Measurements from ENCODE around the gene EID3. TPM values are rescaled to one million over a fixed set of nuclear protein-coding genes. Genes with fewer than 3 reads are reported as not detected.

The EID3 gene
- total RNA-seq, 1 donor, result 19.2 TPM

DNA sequence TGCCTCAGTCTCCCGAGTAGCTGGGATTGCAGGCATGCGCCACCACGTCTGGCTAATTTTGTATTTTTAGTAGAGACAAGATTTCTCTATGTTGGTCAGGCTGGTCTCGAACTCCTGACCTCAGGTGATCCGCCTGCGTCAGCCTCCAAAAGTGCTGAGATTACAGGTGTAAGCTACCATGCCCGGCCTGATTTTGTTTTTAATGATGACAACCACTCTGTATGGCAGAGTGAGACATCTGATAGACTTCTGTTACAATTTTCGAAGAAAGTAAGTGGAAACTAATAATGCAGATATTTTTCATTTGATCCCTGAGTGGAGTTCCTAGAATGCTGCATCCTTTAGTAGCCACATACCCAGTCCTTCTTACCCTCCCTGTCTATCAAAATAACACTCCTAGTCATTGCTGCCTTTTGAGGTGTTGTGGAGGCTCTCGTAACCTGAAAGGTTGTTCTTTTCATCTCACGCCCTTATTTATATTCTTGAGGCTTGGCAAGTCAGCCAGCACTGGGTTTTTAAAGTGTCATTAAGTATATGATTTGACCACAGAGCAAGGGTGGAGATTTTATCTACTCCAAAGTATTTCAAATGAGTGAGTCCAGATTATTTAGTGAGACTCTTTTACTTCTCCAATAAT lies 5.9 kb upstream of the EID3 start:
- Histone ChIP-seq H3K36me3 (ENCODE audit: insufficient read depth, low read length) (peaks cover 85% of the 10 kb centered on the region), H3K27ac (ENCODE audit: low read depth, low read length) (no peak overlapping the region), H3K4me3 (ENCODE audit: insufficient read depth, low read length) (no peak overlapping the region), H3K4me2 (ENCODE audit: insufficient read depth, low read length) (no peak overlapping the region), H3K4me1 (ENCODE audit: insufficient read depth, low read length) (peaks cover 48% of the 10 kb centered on the region), H3K9me3 (ENCODE audit: low read depth, low read length) (no peaks in the 10 kb centered on the region), H3K79me2 (ENCODE audit: insufficient read depth, low read length) (peaks cover 93% of the 10 kb centered on the region), H2AFZ (ENCODE audit: low read length) (no peak overlapping the region), H4K20me1 (ENCODE audit: insufficient read depth, low read length) (peaks cover 75% of the 10 kb centered on the region), H3K27me3 (ENCODE audit: insufficient read depth, low read length) (no peaks in the 10 kb centered on the region)
- TF ChIP-seq, protein P1, sequence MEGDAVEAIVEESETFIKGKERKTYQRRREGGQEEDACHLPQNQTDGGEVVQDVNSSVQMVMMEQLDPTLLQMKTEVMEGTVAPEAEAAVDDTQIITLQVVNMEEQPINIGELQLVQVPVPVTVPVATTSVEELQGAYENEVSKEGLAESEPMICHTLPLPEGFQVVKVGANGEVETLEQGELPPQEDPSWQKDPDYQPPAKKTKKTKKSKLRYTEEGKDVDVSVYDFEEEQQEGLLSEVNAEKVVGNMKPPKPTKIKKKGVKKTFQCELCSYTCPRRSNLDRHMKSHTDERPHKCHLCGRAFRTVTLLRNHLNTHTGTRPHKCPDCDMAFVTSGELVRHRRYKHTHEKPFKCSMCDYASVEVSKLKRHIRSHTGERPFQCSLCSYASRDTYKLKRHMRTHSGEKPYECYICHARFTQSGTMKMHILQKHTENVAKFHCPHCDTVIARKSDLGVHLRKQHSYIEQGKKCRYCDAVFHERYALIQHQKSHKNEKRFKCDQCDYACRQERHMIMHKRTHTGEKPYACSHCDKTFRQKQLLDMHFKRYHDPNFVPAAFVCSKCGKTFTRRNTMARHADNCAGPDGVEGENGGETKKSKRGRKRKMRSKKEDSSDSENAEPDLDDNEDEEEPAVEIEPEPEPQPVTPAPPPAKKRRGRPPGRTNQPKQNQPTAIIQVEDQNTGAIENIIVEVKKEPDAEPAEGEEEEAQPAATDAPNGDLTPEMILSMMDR (IDR thresholded peaks at IDR 0.05; ENCODE audit: extremely low read depth, low read depth, low read length), result no peak
- DNase-seq (ENCODE audit: insufficient read length, low spot score, missing footprints), result no peak

DNA sequence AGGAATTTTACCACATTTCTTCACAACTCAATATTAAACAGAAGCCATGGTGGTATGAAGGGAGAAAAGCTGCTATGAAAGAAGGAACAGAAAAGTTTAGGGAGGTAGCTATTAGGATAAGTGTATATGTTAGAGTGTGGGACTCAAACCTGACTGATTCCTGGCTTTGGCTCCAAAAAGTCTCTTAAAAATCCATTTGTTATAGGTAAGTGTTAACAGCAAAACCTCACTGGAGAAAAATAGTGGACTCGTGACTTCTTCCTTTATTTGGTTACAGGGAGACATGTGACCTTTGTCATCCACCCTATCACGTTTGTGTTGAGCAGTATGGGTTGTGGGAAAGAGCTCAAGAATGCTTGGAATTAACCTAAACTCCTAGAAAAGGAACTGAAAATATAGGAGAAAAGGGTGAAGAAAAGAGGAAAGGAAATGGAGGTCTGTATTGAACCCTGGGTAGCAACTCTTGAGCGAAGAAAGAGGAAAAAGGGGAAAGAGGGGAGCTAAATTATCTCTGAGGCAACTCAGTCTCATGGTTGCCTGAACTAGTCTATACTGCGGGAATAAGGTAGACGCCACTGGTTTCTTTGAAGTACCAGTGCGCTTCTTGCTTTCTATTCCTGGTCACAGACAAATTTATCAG lies 3.6 kb upstream of the EID3 start:
- H3K4me2 ChIP-seq (ENCODE audit: insufficient read depth, low read length), result peak overlapping the region; percentile 25
- peaks cover 62% of the 10 kb centered on the region for H3K4me1 ChIP-seq (ENCODE audit: insufficient read depth, low read length)
- no peaks in the 10 kb centered on the region for H3K27me3 ChIP-seq (ENCODE audit: insufficient read depth, low read length)
- H3K36me3 ChIP-seq (ENCODE audit: insufficient read depth, low read length), result peaks cover 81% of the 10 kb centered on the region
- peak overlapping the region; percentile 48 for H3K27ac ChIP-seq (ENCODE audit: low read depth, low read length)
- H3K79me2 ChIP-seq (ENCODE audit: insufficient read depth, low read length), result peaks cover 94% of the 10 kb centered on the region
- peaks cover 84% of the 10 kb centered on the region for H4K20me1 ChIP-seq (ENCODE audit: insufficient read depth, low read length)
- DNase-seq (ENCODE audit: insufficient read length, low spot score, missing footprints), result no peak
- H2AFZ ChIP-seq (ENCODE audit: low read length), result no peak overlapping the region
- H3K9me3 ChIP-seq (ENCODE audit: low read depth, low read length), result no peaks in the 10 kb centered on the region
- H3K4me3 ChIP-seq (ENCODE audit: insufficient read depth, low read length), result no peak overlapping the region
- TF ChIP-seq, protein P1 (IDR thresholded peaks at IDR 0.05; ENCODE audit: extremely low read depth, low read depth, low read length), result no peak

DNA sequence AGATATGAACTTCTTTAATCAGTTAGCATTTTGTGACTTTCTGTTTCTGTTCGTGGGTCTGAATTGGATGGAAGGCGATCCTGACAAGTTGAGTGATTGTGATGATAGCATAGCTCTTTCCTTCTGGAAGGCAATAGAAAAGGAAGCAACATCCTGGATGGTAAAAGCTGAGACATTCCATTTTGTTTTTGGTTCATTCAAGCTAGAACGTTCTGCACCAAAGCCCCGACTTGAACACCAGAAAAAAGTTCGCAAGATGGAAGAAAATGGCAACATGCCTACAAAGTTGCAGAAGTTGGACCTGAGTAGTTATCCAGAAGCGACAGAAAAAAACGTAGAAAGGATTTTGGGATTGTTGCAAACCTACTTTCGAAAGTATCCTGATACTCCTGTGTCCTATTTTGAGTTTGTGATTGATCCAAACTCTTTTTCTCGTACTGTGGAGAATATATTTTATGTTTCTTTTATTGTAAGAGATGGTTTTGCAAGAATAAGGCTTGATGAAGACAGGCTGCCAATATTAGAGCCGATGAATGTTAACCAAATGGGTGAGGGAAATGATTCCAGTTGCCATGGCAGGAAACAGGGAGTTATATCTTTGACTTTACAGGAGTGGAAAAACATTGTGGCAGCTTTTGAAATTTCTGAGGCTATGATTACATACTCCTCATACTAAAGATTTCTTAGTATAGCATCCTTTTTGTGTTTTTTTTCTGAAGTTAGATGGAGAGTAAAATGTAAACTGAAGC lies 896 bp downstream of the EID3 start:
- H3K36me3 ChIP-seq (ENCODE audit: insufficient read depth, low read length), result peaks cover 69% of the 10 kb centered on the region
- no peaks in the 10 kb centered on the region for H3K9me3 ChIP-seq (ENCODE audit: low read depth, low read length)
- TF ChIP-seq, protein P1 (IDR thresholded peaks at IDR 0.05; ENCODE audit: extremely low read depth, low read depth, low read length), result no peak
- peaks cover 88% of the 10 kb centered on the region for H4K20me1 ChIP-seq (ENCODE audit: insufficient read depth, low read length)
- peak overlapping the region; percentile 91 for H3K4me2 ChIP-seq (ENCODE audit: insufficient read depth, low read length)
- H3K4me3 ChIP-seq (ENCODE audit: insufficient read depth, low read length), result peak overlapping the region; percentile 69
- no peaks in the 10 kb centered on the region for H3K27me3 ChIP-seq (ENCODE audit: insufficient read depth, low read length)
- H3K79me2 ChIP-seq (ENCODE audit: insufficient read depth, low read length), result peaks cover 96% of the 10 kb centered on the region
- no peak overlapping the region for H2AFZ ChIP-seq (ENCODE audit: low read length)
- H3K27ac ChIP-seq (ENCODE audit: low read depth, low read length), result peak overlapping the region; percentile 91
- H3K4me1 ChIP-seq (ENCODE audit: insufficient read depth, low read length), result peaks cover 57% of the 10 kb centered on the region
- DNase-seq (ENCODE audit: insufficient read length, low spot score, missing footprints), result no peak

DNA sequence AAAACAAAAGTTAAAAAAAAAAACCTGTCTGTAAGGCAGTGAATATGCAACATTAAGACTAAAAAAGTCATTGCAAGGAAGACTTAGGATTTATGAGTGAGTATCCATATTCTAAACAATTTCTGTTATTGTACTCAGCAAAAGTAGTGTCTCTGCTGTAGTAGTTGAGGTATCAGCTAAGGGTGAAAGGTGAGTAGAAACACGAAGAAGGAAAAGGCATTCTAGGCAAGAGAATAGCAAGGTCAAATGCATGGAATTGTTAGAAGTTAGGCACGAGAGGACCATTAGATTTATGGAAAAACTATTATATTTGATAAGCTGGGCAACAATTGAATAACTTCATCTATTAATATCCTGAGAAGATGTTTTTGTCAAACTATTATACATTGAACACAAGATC lies 1.8 kb downstream of the EID3 start:
- peak overlapping the region; percentile 28 for H3K4me2 ChIP-seq (ENCODE audit: insufficient read depth, low read length)
- H3K9me3 ChIP-seq (ENCODE audit: low read depth, low read length), result no peaks in the 10 kb centered on the region
- H3K4me1 ChIP-seq (ENCODE audit: insufficient read depth, low read length), result peaks cover 50% of the 10 kb centered on the region
- TF ChIP-seq, protein P1 (IDR thresholded peaks at IDR 0.05; ENCODE audit: extremely low read depth, low read depth, low read length), result no peak
- no peak overlapping the region for H2AFZ ChIP-seq (ENCODE audit: low read length)
- peaks cover 85% of the 10 kb centered on the region for H4K20me1 ChIP-seq (ENCODE audit: insufficient read depth, low read length)
- H3K79me2 ChIP-seq (ENCODE audit: insufficient read depth, low read length), result peaks cover 95% of the 10 kb centered on the region
- H3K36me3 ChIP-seq (ENCODE audit: insufficient read depth, low read length), result peaks cover 67% of the 10 kb centered on the region
- H3K27me3 ChIP-seq (ENCODE audit: insufficient read depth, low read length), result no peaks in the 10 kb centered on the region
- no peak overlapping the region for H3K4me3 ChIP-seq (ENCODE audit: insufficient read depth, low read length)
- no peak for DNase-seq (ENCODE audit: insufficient read length, low spot score, missing footprints)
- H3K27ac ChIP-seq (ENCODE audit: low read depth, low read length), result peak overlapping the region; percentile 91
